ENCODE results near the gene TMPRSS12.

Gene TMPRSS12

DNA sequence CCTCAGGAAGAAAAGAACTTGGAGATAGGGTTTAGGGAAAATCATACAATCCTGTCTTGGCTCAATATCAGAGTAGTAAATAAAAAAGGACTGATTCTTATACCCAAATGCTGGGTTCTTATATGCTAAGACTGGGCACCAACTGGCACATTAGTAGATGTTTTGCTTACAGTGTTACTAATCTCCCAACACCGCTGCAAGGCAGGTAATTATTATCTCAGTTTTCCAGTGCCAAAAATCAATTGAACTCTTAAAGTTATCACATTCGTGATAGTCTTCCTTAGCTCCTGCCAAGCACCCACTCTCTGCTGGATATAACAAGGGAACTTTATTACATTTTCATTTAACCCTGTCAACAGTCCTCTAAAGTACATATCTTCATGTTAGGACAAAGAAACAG is 84.6 kb downstream of the TMPRSS12 start:
- DNase-seq = no peak

DNA sequence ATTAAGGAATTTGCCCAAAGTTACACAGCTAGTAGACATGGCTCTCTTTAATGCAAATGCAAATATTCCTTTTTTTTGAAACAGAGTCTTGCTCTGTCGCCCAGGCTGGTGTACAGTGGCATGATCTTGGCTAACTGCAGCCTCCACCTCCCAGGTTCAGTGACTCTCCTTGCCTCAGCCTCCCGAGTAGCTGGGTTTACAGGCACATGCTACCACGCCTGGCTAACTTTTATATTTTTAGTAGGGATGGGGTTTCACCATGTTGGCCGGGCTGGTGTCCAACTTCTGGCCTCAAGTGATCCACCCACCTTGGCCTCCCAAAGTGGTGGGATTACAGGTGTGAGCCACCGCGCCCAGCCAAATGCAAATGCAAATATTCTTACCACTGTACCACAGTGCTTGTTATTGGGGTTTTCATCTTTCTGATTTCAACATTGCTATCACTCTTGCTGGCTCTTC is 85.1 kb downstream of the TMPRSS12 start:
- no peak for DNase-seq

DNA sequence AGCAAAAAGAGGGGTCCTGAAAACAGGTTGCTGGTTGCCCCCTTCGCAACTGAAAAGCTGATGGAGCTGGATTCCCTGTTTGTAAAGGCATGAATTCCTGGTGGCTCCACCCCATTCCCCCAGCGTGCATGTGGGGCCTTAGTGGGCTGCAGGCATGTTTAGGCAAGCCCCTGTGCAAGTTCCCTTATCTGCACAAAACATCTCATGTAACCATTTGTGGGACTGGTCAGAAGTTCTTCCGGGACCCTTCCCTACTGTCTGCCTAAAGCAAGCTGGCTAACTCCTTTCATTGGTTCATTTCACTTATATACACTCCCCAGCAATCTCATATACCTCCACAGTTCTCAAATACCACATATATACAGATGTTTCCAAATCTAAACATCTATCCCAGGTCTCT is 85.7 kb downstream of the TMPRSS12 start:
- DNase-seq = no peak

DNA sequence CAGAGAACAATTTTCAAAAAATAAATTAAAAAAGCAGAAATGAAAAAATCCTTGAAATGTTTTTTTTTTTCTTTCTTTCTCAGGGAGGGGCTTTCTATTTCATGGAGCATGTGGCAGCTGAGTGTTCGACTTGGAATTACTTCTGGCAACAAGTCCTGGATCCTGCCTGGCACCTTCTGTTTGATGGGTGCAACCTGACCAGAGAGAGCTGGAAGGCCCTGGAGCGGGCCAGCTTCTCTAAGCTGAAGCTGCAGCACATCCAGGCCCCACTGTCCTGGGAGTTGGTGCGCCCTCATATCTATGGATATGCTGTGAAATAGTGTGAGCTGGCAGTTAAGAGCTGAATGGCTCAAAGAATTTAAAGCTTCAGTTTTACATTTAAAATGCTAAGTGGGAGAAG is 87.1 kb downstream of the TMPRSS12 start:
- no peak for DNase-seq

DNA sequence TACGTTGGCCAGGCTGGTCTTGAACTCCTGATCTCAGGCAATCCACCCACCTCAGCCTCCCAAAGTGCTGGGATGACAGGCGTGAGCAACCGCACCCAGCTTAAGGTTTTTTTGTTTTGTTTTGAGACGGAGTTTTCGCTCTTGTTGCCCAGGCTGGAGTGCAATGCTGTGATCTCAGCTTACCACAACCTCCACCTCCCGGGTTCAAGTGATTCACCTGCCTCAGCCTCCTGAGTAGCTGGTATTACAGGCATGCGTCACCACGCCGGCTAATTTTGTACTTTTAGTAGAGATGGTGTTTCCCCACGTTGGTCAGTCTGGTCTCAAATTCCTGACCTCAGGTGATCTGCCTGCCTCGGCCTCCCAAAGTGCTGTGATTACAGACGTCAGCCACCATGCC is 87.8 kb downstream of the TMPRSS12 start:
- peak; percentile 31 for DNase-seq

DNA sequence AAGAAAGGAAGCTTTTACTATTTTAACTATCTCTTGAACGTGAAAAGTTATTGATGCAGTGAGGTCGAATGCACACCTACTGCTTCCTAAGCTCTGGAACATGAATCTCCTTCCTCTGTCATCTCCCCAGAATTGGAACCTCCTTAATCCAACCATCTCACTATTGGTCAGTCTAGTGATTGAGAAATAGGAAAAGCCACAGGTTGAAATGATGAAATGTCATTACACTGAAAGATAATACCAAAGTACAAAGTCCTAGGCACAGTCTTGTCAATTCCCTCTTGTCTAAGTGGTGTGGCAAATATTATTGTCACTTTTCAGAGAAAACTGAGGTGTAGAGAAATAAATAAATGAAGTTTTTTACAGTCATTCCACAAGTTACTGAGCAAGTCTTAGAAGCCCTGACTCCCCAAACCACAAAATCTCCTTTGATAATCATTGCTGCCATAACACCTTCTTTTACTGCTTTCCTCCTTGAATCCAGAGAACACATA is 90.1 kb downstream of the TMPRSS12 start:
- no peak for DNase-seq

DNA sequence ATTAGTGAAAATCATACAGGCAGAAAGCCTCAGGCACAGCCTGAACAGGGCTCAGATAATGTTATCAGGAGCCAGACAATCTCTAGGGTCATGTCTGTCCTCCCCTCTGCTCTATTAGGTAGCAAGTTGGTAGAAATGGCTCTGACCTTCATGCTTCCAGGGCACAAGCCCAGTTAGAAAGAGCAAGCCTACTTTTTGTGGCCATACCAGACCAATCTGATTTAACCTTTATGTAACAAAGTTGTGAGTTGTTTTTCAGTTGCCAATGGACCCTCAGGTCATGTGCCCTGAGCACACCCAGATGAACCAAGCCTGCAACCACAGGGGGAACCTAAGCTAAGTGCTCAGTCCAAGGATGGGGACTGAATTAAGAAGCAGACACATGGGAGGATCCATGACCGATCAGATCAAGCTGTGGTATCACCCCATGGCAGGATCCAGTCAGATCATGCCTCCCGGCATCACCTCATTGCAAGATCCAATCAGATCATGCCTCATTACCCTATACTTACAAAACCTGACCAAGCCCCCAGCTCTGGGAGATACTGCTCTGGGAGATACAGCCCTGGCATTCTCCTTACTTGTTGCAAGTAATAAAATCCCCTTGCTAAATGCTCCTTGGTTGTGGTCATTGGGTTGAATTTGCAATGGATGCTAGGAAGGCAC is 90.9 kb downstream of the TMPRSS12 start:
- DNase-seq = peak; percentile 8

DNA sequence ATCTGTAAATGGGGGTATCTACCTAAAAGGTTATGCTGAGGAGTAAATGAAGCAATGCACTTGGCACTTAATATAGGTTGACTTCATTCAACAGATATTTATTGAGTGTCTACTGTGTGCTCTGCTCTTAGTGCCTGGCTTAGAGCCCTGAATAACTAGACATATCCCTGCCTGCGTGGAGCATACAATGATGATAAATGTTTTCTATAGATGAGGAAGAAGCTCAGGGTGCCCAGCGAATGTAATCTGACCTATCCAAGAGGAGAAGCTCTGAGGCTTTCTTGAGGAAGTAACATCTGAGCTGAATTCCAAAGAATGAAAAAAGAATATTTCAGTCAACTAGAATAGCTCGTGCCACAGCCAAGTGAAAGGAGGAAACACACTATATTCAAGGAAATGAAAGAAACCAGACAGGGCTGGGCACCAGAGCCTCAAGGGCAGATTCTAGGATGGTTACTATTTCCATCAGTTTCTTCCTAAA is 91.7 kb downstream of the TMPRSS12 start:
- no peak for DNase-seq

DNA sequence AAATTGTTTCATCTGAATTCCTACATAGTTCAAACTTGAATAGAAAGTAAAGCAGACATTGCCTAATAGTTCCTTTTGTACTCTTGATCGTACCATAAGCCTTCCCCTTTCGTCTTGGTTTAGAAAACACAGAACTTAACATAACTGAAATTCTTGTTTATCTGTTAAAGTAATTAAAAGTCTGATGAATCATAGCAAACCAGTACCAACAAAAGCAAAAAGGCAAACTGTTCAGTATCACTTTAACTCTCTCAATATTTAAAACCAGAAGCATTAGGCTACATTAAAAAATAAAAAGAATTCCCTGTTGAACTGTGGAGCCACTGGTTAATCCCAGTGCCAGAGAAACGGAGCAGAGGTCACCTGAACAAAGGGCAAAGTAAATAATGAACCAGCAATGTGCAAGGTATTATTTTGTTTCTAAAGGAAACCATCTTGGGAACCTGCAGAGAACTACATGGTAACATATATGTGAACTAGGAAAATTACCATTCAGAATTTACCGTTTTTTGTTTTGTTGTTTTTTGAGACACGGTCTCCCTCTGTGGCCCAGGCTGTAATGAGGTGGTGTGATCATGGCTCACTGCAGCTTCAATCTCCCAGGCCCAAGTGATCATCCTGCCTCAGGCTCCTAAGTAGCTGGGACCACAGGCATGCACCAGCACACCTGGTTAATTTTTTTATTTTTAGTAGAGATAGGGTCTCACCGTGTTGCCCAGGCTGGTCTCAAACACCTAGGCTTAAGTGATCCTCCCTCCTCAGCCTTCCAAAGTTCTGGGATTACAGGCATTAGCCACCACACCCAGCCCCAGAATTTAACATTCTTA is 92.5 kb downstream of the TMPRSS12 start:
- DNase-seq = no peak

DNA sequence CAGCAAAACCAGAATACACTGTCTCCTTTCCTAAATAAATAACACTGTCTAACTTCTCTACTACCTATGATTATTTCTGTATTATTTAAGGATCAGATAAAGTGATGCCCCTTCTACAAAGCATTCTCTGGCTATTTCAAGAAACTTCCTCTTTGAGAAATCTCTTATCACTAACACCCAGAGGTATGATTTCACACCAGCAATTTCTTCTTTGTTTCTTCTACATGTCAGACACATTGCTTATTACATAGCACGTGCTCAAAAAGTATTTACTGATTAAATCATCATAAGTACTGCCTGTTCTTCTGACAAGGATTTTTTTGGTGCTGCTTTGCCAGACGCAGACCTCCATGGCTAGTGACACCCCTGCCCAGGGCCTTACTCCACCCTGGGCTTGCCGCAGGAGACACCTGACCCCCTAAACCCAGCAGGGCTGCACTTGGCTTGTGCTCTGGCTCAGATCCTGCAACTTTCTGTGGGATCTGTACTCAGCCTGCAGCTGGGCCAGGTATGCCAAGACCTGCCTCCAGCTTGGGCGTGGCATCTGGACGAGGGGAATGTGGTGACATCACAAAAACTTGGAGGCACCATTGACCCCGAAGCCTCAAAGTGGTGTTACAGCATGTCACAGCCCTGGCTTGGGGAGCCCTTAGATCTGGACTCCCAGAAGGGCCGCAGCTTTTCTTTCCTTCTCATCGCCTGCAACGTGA is 94.2 kb downstream of the TMPRSS12 start:
- DNase-seq = no peak
